Thoracic aorta (tissue), 2 donors: ENCODE measurements around the gene PGGT1B. TPM values are rescaled to one million over a fixed set of nuclear protein-coding genes. Genes with fewer than 3 reads are reported as not detected.

ENCODE experiments used
- ATAC-seq: fragments of 150-250 bp; one replicate; pipeline ENCODE4 v1.8.0; 2017; ENCODE audit warnings: low read depth; ENCODE audit not compliant: insufficient number of reproducible peaks, low FRiP score
- DNase-seq: peaks from one replicate; pipeline ENCODE4 v3.0.0-alpha.2; 2020; ENCODE audit warnings: low spot score
- H3K27ac ChIP-seq, 2 donors: fragments of 200-600 bp; sonication (generic); 1 replicate in 1 of 2; 2 replicates in 1 of 2; pipeline ENCODE4 v1.5.1; 2016; ENCODE audit warnings: mild to moderate bottlenecking in 2 of 2, moderate library complexity in 2 of 2
- H3K27me3 ChIP-seq: fragments of 200-600 bp; sonication (generic); replicated peaks from 2 replicates; pipeline ENCODE4 v1.6.0; 2016; ENCODE audit warnings: mild to moderate bottlenecking; ENCODE audit not compliant: insufficient read depth
- H3K36me3 ChIP-seq: fragments of 200-600 bp; sonication (generic); one replicate; pipeline ENCODE4 v1.5.1; 2016
- H3K4me1 ChIP-seq, 2 donors: fragments of 200-600 bp; sonication (generic); 1 replicate in 1 of 2; 2 replicates in 1 of 2; pipeline versions ENCODE4 v1.5.1 to v1.6.0; 2016; ENCODE audit warnings: low read depth in 2 of 2, mild to moderate bottlenecking in 1 of 2; ENCODE audit not compliant: control insufficient read depth in 1 of 2
- H3K4me3 ChIP-seq: fragments of 200-600 bp; sonication (generic); 2 replicates; pipeline ENCODE4 v1.5.1; 2016; ENCODE audit warnings: mild to moderate bottlenecking
- H3K9me3 ChIP-seq: fragments of 200-600 bp; sonication (generic); 2 replicates; pipeline ENCODE4 v1.5.1; 2016
- CTCF ChIP-seq: fragments of 200-600 bp; sonication (generic); IDR thresholded peaks from one replicate; pipeline ENCODE4 v1.5.1; 2019; ENCODE audit warnings: antibody characterized with exemption
- total RNA-seq, 2 donors: library from RNA; depleted of rRNA; stranded (reverse); fragments of >200 nt; gene quantifications; one replicate each; pipeline versions ENCODE4 v1.1.0 to v1.2.3, GENCODE V29; 2016

The PGGT1B gene
- total RNA-seq, 2 donors from 2014 or later = 7.3 to 16.6 TPM

- Histone ChIP-seq H3K27ac (no peak overlapping the region), H3K27me3 (no peaks in the 10 kb centered on the region), H3K36me3 (peaks cover 10% of the 10 kb centered on the region), H3K4me3 (no peak overlapping the region), H3K4me1 (peaks cover 0 to 18% of the 10 kb centered on the region in 2 donors), H3K9me3 (no peaks in the 10 kb centered on the region)
- no peak for ATAC-seq
- no peak for TF ChIP-seq CTCF
- DNase-seq = no peak
Measured at GRCh38 chr5:115241881-115242642, 20.6 kb downstream of the PGGT1B start.

GRCh38 chr5:115237066-115237465 lies 25.6 kb downstream of the PGGT1B start:
- TF ChIP-seq CTCF = no peak
- Histone ChIP-seq H3K27me3 (no peaks in the 10 kb centered on the region), H3K36me3 (peaks cover 10% of the 10 kb centered on the region), H3K9me3 (no peaks in the 10 kb centered on the region), H3K27ac (no peak overlapping the region), H3K4me1 (peaks cover 0 to 4% of the 10 kb centered on the region in 2 donors), H3K4me3 (no peak overlapping the region)
- DNase-seq (no peak), ATAC-seq (no peak)

- H3K4me1 ChIP-seq = no peaks in the 10 kb centered on the region
- peaks cover 10% of the 10 kb centered on the region for H3K36me3 ChIP-seq
- ATAC-seq (no peak), DNase-seq (no peak)
- no peaks in the 10 kb centered on the region for H3K9me3 ChIP-seq
- no peak overlapping the region for H3K27ac ChIP-seq
- H3K27me3 ChIP-seq = no peaks in the 10 kb centered on the region
- H3K4me3 ChIP-seq = no peak overlapping the region
- TF ChIP-seq CTCF = no peak
Measured at GRCh38 chr5:115236599-115236998, 26.1 kb downstream of the PGGT1B start.

- Histone ChIP-seq H3K27me3 (no peaks in the 10 kb centered on the region), H3K4me3 (no peak overlapping the region), H3K36me3 (no peaks in the 10 kb centered on the region), H3K27ac (no peak overlapping the region), H3K4me1 (no peaks in the 10 kb centered on the region), H3K9me3 (no peaks in the 10 kb centered on the region)
- ATAC-seq = no peak
- no peak for TF ChIP-seq CTCF
- no peak for DNase-seq
Measured at GRCh38 chr5:115231598-115231997, 31.1 kb downstream of the PGGT1B start.

- H3K9me3 ChIP-seq = no peaks in the 10 kb centered on the region
- ATAC-seq (no peak), DNase-seq (no peak)
- H3K4me1 ChIP-seq = peaks cover 0 to under 1% of the 10 kb centered on the region in 2 donors
- H3K36me3 ChIP-seq = no peaks in the 10 kb centered on the region
- H3K27ac ChIP-seq = no peak overlapping the region
- H3K4me3 ChIP-seq = no peak overlapping the region
- H3K27me3 ChIP-seq = no peaks in the 10 kb centered on the region
- TF ChIP-seq CTCF = no peak
Measured at GRCh38 chr5:115229606-115230005, 33.1 kb downstream of the PGGT1B start.
